ENCODE results near the gene TRPM3. TPM values are rescaled to one million over a fixed set of nuclear protein-coding genes. Genes with fewer than 3 reads are reported as not detected.

The TRPM3 gene
- total and polyA plus RNA-seq, 2 of the 13 experiments (the other 11 are each of a cell fraction or from before 2014, with no cell fraction given): not detected

- TF ChIP-seq GPBP1L1 (CRISPR knock-in tag; IDR thresholded peaks at IDR 0.05) (no peak), ZEB1 (IDR thresholded peaks at IDR 0.05; ENCODE audit: insufficient replicate concordance, low read depth) (no peak), ZNF550 (CRISPR knock-in tag; IDR thresholded peaks at IDR 0.05; ENCODE audit: borderline replicate concordance) (no peak), SP140L (CRISPR knock-in tag; IDR thresholded peaks at IDR 0.05; ENCODE audit: borderline replicate concordance) (no peak), IRF2 (CRISPR knock-in tag; IDR thresholded peaks at IDR 0.05) (no peak), NFYB (CRISPR knock-in tag; IDR thresholded peaks at IDR 0.05) (no peak), ZHX1 (CRISPR knock-in tag; IDR thresholded peaks at IDR 0.05; ENCODE audit: low read depth) (no peak), ZSCAN9 (CRISPR knock-in tag; IDR thresholded peaks at IDR 0.05; ENCODE audit: borderline replicate concordance) (no peak), RXRB (CRISPR knock-in tag; IDR thresholded peaks at IDR 0.05; ENCODE audit: borderline replicate concordance) (no peak), ZNF710 (CRISPR knock-in tag; IDR thresholded peaks at IDR 0.05; ENCODE audit: borderline replicate concordance) (no peak), NR2F1 (CRISPR knock-in tag; IDR thresholded peaks at IDR 0.05) (no peak), MLXIP (CRISPR knock-in tag; IDR thresholded peaks at IDR 0.05; ENCODE audit: borderline replicate concordance) (no peak), HMGXB4 (CRISPR knock-in tag; IDR thresholded peaks at IDR 0.05; ENCODE audit: borderline replicate concordance in 1 of 2, low read depth in 1 of 2) (no peak), ZNF430 (CRISPR knock-in tag; IDR thresholded peaks at IDR 0.05) (no peak)
- no TSS peak for BruUV-seq (replicated peaks)
- in situ Hi-C loops (cut with HindIII; ENCODE audit: extremely low pct_ligation_motif_present, low pct_unique_long_range_greater_than_20kb) (no loop called here), intact Hi-C loops (cut with micrococcal nuclease; ENCODE audit: unreplicated experiment) (no loop called here)
- Histone ChIP-seq H3K36me3 (replicated peaks in 1 of 2; ENCODE audit: control insufficient read depth in 1 of 2, insufficient read depth in 2 of 2, low read length in 2 of 2) (no peaks in the 10 kb centered on the region), H3K4me1 (ENCODE audit: insufficient read depth, low read length) (no peaks in the 10 kb centered on the region), H3K4me3 (replicated peaks in 1 of 3; ENCODE audit: insufficient read depth in 1 of 3, low read depth in 2 of 3, low read length in 3 of 3) (no peak overlapping the region), H3K9ac (ENCODE audit: insufficient read depth, low read depth, low read length) (no peak overlapping the region), H3K4me2 (ENCODE audit: low read depth, low read length) (no peak overlapping the region), H3K27me3 (ENCODE audit: control insufficient read depth in 1 of 2, insufficient read depth in 2 of 2, low read length in 2 of 2) (no peaks in the 10 kb centered on the region; a peak in 1 of 5 replicates), H3K27ac (ENCODE audit: extremely low read length, insufficient read depth, low read length) (no peak overlapping the region), H4K20me1 (ENCODE audit: insufficient read depth, low read length) (no peaks in the 10 kb centered on the region), H3K9me3 (ENCODE audit: low read length) (no peaks in the 10 kb centered on the region), H3K79me2 (ENCODE audit: insufficient read depth, low read length) (no peaks in the 10 kb centered on the region), H2AFZ (ENCODE audit: low read length) (no peak overlapping the region)
- ATAC-seq: no peak
- ChIA-PET CTCF (ENCODE audit: low intra/inter-chr PET ratio, low total read pairs) (no interaction called here), POLR2A (no interaction called here)
- no peak for DNase-seq (ENCODE audit: low spot score)
- no peak for FAIRE-seq
Observed at GRCh38 chr9:70559102-70559501, 562.3 kb downstream of the TRPM3 start.

Measured in HepG2 (cell line).